ENCODE results near the gene BIN2.
"Not testable (repeated sequence)": the region's sequence is repeated elsewhere in the genome, so short reads cannot be mapped to it uniquely, and the experiment has no call there.

Gene BIN2

DNA sequence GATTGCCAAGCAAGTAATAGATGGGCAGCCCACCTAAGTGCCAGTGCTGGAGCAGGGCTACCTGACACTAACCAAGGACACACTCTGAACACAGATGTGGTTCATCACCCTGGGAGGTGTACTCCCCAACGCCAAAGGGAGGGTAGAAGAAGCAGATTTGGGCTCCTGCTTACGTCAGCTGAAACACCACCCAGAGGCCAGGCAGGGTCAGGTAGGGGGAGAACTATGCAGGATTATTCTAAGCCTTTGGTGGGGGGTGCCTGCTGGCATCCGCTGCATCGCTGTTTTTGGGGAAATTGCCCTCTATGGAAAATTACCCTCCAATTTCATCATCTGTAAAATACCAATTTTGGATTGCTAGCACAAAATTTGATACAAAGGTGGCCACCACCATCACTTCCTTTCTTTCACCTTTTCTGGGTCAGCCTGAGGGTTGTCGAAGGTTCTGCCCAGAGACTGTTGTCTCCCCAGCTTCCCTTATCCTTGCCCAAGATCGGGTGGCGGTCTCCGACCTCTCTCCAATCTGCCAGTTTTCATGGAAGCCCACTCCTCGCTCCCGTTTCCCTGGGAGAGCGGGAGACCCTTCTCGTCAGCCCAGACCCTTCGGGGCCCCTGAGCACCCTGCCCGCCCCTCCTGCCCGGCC, 535 bp downstream of the BIN2 start:
- Histone ChIP-seq H3K9ac (ENCODE audit: low read length) (no peak overlapping the region), H3K36me3 (ENCODE audit: control insufficient read depth, low read depth, low read length) (no peaks in the 10 kb centered on the region), H3K4me3 (ENCODE audit: low read length) (no peak overlapping the region), H3K27ac (ENCODE audit: low read length) (no peak overlapping the region), H3K9me3 (ENCODE audit: control insufficient read depth, low read depth, low read length) (no peaks in the 10 kb centered on the region), H3K27me3 (ENCODE audit: control insufficient read depth, insufficient read depth, low read length) (no peaks in the 10 kb centered on the region), H3K4me1 (ENCODE audit: control insufficient read depth, low read depth, low read length) (peaks cover 14% of the 10 kb centered on the region)

DNA sequence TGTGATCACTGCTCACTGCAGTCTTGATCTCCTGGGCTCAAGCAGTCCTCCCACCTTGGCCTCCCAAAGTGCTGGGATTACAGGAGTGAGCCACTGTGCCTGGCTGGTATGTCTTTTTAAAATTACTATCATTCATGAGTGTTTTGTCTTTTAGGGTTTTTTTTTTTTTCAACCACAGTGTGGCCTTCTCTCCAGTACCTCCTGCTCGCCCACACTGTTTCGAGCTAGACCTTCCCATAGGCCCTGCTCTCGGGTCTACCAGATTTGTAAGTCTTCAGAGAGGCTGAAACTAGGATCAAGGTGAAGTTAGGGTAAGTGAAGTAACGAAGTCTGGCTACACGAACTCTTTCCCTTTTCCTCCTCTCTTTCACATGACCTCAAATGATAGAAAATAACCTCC, 1.5 kb downstream of the BIN2 start:
- H3K27ac ChIP-seq (ENCODE audit: low read length) = no peak overlapping the region
- H3K27me3 ChIP-seq (ENCODE audit: control insufficient read depth, insufficient read depth, low read length) = no peaks in the 10 kb centered on the region
- H3K36me3 ChIP-seq (ENCODE audit: control insufficient read depth, low read depth, low read length) = no peaks in the 10 kb centered on the region
- H3K9ac ChIP-seq (ENCODE audit: low read length) = no peak overlapping the region
- H3K4me3 ChIP-seq (ENCODE audit: low read length) = no peak overlapping the region
- H3K9me3 ChIP-seq (ENCODE audit: control insufficient read depth, low read depth, low read length) = no peaks in the 10 kb centered on the region
- H3K4me1 ChIP-seq (ENCODE audit: control insufficient read depth, low read depth, low read length) = peaks cover 14% of the 10 kb centered on the region

DNA sequence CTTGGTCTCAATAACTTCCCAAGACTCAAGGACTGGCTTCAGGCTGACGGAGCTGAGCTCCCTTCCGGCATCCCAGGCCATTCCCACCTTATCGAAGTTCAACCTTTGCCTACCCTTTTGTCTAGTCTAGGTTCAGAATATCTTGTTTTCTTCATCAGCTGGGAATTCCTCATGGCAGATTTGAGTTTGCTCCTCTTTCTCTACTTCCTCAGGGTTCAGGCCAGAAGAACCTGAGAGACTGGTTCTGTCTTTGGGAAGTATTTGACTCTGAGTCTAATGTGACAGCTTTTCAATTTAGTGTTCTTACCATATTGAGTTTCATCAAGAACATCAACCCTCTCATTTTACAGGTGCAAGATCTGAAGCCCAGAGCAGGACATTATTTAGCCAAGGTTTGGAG, 2.1 kb downstream of the BIN2 start:
- no peak overlapping the region for H3K27ac ChIP-seq (ENCODE audit: low read length)

DNA sequence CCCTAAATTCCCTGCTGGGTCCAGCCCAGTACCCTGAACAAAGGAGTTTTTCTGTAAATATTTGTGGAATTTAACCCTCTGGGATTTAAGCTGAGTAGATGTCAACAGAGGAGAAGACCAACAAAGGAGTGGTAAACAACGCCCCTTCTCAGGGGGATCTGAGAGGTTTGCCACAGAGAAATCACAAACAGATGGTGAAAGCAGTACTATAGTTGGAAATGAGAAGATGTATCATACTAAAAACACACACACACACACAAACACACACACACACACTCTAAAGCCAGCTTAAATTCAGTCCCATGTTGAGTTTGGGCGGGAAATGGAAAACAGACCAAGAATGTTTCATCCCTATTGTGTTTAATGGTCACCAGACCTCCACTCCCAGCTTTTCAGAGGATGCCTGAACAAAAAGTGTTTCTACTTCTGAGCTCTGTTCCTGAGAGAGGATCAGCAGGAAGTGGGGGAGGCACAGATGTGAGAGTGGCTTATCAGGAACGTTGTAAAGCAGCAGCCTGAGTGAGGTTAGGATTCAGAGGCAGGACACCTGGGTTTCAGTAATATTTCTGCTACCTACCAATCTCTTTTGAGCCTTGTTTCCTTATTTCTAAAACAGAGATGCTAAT, 3.2 kb downstream of the BIN2 start:
- Histone ChIP-seq H3K27ac (ENCODE audit: low read length) (peak overlapping the region; percentile 83), H3K9me3 (ENCODE audit: control insufficient read depth, low read depth, low read length) (no peaks in the 10 kb centered on the region), H3K27me3 (ENCODE audit: control insufficient read depth, insufficient read depth, low read length) (no peaks in the 10 kb centered on the region), H3K9ac (ENCODE audit: low read length) (peak overlapping the region; percentile 18), H3K36me3 (ENCODE audit: control insufficient read depth, low read depth, low read length) (no peaks in the 10 kb centered on the region), H3K4me1 (ENCODE audit: control insufficient read depth, low read depth, low read length) (peaks cover 14% of the 10 kb centered on the region), H3K4me3 (ENCODE audit: low read length) (peak overlapping the region; percentile 7)

More for the DNA sequence above, 2.1 kb downstream of the BIN2 start:
- peaks cover 14% of the 10 kb centered on the region for H3K4me1 ChIP-seq (ENCODE audit: control insufficient read depth, low read depth, low read length)
- H3K9ac ChIP-seq (ENCODE audit: low read length) = no peak overlapping the region
- no peaks in the 10 kb centered on the region for H3K27me3 ChIP-seq (ENCODE audit: control insufficient read depth, insufficient read depth, low read length)
- no peaks in the 10 kb centered on the region for H3K36me3 ChIP-seq (ENCODE audit: control insufficient read depth, low read depth, low read length)
- H3K4me3 ChIP-seq (ENCODE audit: low read length) = no peak overlapping the region
- H3K9me3 ChIP-seq (ENCODE audit: control insufficient read depth, low read depth, low read length) = no peaks in the 10 kb centered on the region

DNA sequence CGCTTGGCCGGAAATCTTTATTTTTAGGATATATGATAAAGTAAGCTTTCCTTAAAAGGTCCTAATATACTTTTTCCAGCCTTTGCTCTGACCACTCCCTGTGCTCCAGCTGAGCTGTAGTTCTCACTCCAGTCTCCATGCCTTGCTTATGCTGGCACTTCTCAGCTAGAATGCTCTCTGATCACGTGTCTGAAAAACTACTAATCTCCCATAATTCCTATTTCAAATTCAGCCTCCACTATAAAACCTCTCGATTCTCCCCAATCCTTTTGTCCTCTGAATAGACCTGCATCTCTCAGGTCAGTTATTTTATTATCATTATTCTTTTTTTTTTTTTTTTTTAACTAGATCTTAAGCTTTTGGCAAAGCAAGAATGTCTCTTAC, 3.7 kb downstream of the BIN2 start:
- Histone ChIP-seq H3K4me3 (ENCODE audit: low read length) (no peak overlapping the region), H3K27ac (ENCODE audit: low read length) (no peak overlapping the region), H3K36me3 (ENCODE audit: control insufficient read depth, low read depth, low read length) (no peaks in the 10 kb centered on the region), H3K9ac (ENCODE audit: low read length) (no peak overlapping the region), H3K4me1 (ENCODE audit: control insufficient read depth, low read depth, low read length) (peaks cover 14% of the 10 kb centered on the region), H3K9me3 (ENCODE audit: control insufficient read depth, low read depth, low read length) (no peaks in the 10 kb centered on the region), H3K27me3 (ENCODE audit: control insufficient read depth, insufficient read depth, low read length) (no peaks in the 10 kb centered on the region)

DNA sequence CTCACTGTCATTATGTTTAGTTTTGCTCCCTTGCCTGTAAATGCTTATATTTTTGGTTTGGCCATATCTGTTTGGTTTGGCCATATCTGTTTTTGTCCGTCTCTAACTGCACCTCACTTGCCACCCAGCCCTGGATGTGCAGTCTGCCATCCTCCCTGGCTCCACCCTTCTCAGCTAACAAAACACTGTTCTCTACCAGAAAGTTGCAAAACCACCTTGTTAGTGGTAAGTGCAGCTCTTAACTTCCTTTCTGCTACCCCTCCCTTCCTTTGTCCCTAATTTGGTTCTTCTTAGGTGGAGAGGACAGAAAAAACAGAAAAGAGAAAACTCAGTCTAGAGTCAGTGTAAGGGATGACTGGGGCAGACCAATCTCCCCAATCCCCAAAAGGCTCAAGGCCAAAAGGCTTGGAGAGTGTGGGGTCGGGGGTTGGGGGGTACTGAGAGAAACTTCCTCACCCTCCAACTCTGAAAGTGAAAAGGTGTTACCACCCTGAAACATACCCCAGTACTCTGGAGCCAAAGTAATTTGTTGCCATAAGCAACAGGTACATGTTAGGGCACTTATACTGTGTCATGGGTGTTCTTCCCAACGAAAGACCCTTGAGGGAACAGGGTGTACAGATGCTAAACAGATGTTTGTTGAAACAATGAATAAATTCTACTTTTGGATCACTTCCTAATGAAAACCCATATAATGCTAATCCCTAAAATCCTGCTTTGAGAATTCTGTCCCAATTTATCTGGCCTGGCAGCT, 5.0 kb downstream of the BIN2 start:
- H3K9ac ChIP-seq (ENCODE audit: low read length) = no peak overlapping the region
- H3K9me3 ChIP-seq (ENCODE audit: control insufficient read depth, low read depth, low read length) = no peaks in the 10 kb centered on the region
- H3K4me3 ChIP-seq (ENCODE audit: low read length) = no peak overlapping the region
- H3K27me3 ChIP-seq (ENCODE audit: control insufficient read depth, insufficient read depth, low read length) = no peaks in the 10 kb centered on the region
- H3K27ac ChIP-seq (ENCODE audit: low read length) = no peak overlapping the region
- no peaks in the 10 kb centered on the region for H3K36me3 ChIP-seq (ENCODE audit: control insufficient read depth, low read depth, low read length)
- peaks cover 14% of the 10 kb centered on the region for H3K4me1 ChIP-seq (ENCODE audit: control insufficient read depth, low read depth, low read length)

DNA sequence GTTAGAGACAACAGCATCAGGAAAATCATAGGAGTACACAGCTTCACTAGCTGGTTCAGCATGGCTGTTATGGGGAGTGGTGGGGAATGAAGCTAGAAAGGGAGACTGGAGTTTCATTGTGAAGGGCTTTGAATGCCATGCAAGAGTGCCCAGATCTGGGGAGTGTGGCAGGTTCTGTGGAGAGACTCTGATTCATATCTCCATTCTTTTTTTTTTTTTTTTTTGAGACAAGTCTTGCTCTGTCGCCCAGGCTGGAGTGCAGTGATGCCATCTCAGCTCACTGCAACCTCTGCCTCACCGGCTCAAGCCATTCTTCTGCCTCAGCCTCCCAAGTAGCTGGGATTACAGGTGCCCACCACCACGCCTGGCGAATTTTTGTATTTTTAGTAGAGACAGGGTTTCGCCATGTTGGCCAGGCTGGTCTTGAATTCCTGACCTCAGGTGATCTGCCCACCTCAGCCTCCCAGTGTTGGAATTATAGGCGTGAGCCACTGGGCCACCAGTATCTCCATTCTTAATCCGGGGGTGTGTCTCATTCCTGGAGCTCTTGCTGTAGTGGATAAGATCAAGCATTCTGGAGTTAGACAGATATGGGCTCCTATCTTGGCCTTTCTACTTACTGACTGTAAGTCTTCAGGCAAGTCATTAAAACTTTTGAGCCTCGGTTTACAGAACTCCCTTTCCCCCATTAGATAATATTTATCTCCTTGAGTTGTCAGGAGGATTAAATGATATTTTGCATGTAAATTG, 5.7 kb downstream of the BIN2 start:
- not testable (repeated sequence) for H3K27me3 ChIP-seq (ENCODE audit: control insufficient read depth, insufficient read depth, low read length); H3K4me3 ChIP-seq (ENCODE audit: low read length); H3K36me3 ChIP-seq (ENCODE audit: control insufficient read depth, low read depth, low read length); H3K27ac ChIP-seq (ENCODE audit: low read length); H3K9ac ChIP-seq (ENCODE audit: low read length); H3K9me3 ChIP-seq (ENCODE audit: control insufficient read depth, low read depth, low read length)
- peaks cover 14% of the 10 kb centered on the region for H3K4me1 ChIP-seq (ENCODE audit: control insufficient read depth, low read depth, low read length)

DNA sequence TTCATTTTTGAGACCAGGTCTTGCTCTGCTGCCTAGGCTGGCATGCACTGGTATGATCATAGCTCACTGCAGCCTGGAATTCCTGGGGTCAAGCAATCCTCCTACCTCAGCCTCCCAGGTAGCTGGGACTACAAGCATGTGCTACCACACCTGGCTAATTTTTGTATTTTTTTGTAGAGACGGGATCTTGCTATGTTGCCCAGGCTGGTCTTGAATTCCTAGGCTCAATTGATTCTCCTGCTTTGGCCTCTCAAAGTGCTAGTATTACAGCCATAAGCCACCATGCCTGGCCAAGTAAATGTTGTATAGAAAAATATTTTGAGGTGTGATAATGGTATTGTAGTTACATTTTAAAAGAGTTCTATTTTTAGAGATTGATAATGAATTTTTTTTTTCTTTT, 12.6 kb downstream of the BIN2 start:
- Histone ChIP-seq H3K9me3 (ENCODE audit: control insufficient read depth, low read depth, low read length) (no peaks in the 10 kb centered on the region), H3K9ac (ENCODE audit: low read length) (no peak overlapping the region), H3K4me1 (ENCODE audit: control insufficient read depth, low read depth, low read length) (no peaks in the 10 kb centered on the region), H3K27ac (ENCODE audit: low read length) (no peak overlapping the region), H3K27me3 (ENCODE audit: control insufficient read depth, insufficient read depth, low read length) (no peaks in the 10 kb centered on the region), H3K36me3 (ENCODE audit: control insufficient read depth, low read depth, low read length) (no peaks in the 10 kb centered on the region), H3K4me3 (ENCODE audit: low read length) (no peak overlapping the region)

DNA sequence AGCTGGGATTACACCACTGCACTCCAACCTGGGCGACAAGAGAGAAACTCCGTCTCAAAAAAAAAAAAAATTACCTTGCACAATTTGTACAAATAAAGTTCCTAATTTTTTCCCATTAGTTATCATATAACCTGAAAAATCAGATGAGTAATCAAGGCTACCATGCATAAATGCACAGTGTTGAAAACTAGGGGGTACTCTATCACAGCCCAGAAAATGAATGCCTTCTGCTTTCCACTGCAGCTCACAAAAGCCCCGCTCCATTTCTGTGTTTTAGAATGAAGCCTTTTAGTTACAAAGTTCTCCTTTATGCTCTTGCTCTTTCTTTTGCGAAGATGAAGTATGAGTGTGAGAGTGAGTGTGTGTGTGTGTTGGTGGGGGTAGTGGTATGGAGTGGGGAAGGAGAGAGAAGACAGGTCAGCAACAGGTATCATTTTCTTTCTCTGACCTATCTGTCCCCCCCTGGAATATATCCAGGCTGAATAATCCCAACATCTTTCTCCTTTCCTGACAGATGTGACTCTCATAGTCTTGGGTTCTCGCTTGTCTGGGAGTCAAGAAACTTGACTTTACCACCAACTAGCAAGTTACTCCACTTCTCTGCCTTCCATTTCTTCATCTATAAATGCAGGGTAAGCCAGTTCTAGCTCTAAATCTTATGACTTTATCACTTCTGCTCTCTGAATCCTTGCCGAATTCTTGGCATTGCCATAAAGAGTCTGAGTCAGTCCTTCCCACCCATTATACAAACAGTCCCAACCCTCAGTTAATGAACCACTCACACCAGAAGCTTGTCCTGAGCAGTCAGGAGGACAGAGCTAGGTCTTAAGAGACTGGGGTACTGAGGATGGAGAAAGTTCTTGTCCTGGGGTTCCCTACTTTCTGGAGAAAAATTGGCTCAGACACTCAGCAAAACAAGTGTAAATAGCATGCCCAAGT, 16.1 kb downstream of the BIN2 start:
- H3K27ac ChIP-seq (ENCODE audit: low read length) = no peak overlapping the region
- no peaks in the 10 kb centered on the region for H3K36me3 ChIP-seq (ENCODE audit: control insufficient read depth, low read depth, low read length)

DNA sequence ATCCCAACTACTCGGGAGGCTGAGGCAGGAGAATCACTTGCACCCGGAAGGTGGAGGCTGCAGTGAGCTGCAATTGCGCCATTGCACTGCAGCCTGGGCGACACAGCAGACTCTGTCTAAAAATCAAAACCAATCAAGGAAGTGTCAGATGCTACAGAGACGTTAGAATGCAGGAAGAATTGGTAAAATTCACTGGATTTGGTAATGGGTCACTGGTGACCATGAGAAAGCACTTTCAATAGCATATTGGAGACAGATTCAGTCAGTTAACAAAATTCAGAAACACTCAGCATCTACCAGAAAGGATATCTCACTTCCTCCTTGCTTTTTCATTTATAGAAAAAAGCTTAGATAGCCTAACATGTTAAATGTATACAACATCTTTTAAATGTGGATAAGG, 17.5 kb downstream of the BIN2 start:
- H3K36me3 ChIP-seq (ENCODE audit: control insufficient read depth, low read depth, low read length) = no peaks in the 10 kb centered on the region
- H3K27me3 ChIP-seq (ENCODE audit: control insufficient read depth, insufficient read depth, low read length) = no peaks in the 10 kb centered on the region
- H3K4me3 ChIP-seq (ENCODE audit: low read length) = no peak overlapping the region
- no peak overlapping the region for H3K27ac ChIP-seq (ENCODE audit: low read length)
- H3K9ac ChIP-seq (ENCODE audit: low read length) = no peak overlapping the region
- H3K9me3 ChIP-seq (ENCODE audit: control insufficient read depth, low read depth, low read length) = no peaks in the 10 kb centered on the region
- no peaks in the 10 kb centered on the region for H3K4me1 ChIP-seq (ENCODE audit: control insufficient read depth, low read depth, low read length)

More for the DNA sequence above, 16.1 kb downstream of the BIN2 start:
- Histone ChIP-seq H3K27me3 (ENCODE audit: control insufficient read depth, insufficient read depth, low read length) (no peaks in the 10 kb centered on the region), H3K4me3 (ENCODE audit: low read length) (no peak overlapping the region), H3K9me3 (ENCODE audit: control insufficient read depth, low read depth, low read length) (no peaks in the 10 kb centered on the region), H3K9ac (ENCODE audit: low read length) (no peak overlapping the region), H3K4me1 (ENCODE audit: control insufficient read depth, low read depth, low read length) (no peaks in the 10 kb centered on the region)

DNA sequence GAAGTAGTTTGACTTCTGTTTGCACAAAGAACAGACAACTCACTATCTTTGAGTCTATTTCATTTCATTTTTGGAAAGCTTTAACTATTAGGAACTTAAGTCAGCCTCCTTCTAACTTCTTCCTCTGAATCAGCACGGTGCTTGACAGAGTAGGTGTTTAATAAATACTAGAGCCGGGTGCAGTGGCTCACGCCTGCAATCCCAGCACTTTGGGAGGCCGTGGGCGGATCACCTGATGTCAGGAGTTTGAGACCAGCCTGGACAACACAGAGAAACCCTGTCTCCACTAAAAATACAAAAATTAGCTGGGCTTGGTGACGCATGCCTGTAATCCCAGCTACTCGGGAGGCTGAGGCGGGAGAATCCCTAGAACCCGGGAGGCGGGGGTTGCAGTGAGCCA, 23.2 kb downstream of the BIN2 start:
- H3K9me3 ChIP-seq (ENCODE audit: control insufficient read depth, low read depth, low read length); H3K9ac ChIP-seq (ENCODE audit: low read length); H3K36me3 ChIP-seq (ENCODE audit: control insufficient read depth, low read depth, low read length); H3K27ac ChIP-seq (ENCODE audit: low read length); H3K4me3 ChIP-seq (ENCODE audit: low read length); H3K27me3 ChIP-seq (ENCODE audit: control insufficient read depth, insufficient read depth, low read length); H3K4me1 ChIP-seq (ENCODE audit: control insufficient read depth, low read depth, low read length): not testable (repeated sequence)

Data from iPS-18a (cell line).